H1 (cell line): ENCODE measurements around the gene LRRC43. TPM values are rescaled to one million over a fixed set of nuclear protein-coding genes. Genes with fewer than 3 reads are reported as not detected.

Experiments used
- NANOG ChIP-seq: IDR thresholded peaks from 2 replicates; pipeline ENCODE4 v1.6.1; 2011; ENCODE audit warnings: low read length, low read depth, mild to moderate bottlenecking, inconsistent platforms; ENCODE audit not compliant: insufficient read depth, poor library complexity, severe bottlenecking
- POLR2AphosphoS5 ChIP-seq: IDR thresholded peaks from 2 replicates; pipeline ENCODE4 v1.6.1; 2011; ENCODE audit warnings: low read depth, low read length
- SIX5 ChIP-seq: IDR thresholded peaks from 2 replicates; pipeline ENCODE4 v1.6.1; 2011; ENCODE audit warnings: mild to moderate bottlenecking, low read depth, low read length
- SP4 ChIP-seq: IDR thresholded peaks from 2 replicates; pipeline ENCODE4 v1.6.1; 2012; ENCODE audit warnings: low read length, inconsistent platforms
- polyA plus RNA-seq, 7 experiments: library from polyadenylated mRNA; depleted of rRNA in 3 of 7; stranded (reverse) in 5 of 7; unstranded in 2 of 7; fragments of >200 nt in 5 of 7; fragments of 200-250 nt in 2 of 7; gene quantifications; 1 replicate in 5 of 7; 2 replicates in 1 of 7; 4 replicates in 1 of 7; pipeline versions ENCODE4 v1.2.1 to v1.2.3, GENCODE V29; 2011 to 2013; ENCODE audit warnings: missing spikeins in 2 of 7, mixed read lengths in 2 of 7
- total RNA-seq: library from RNA; stranded (reverse); fragmentation: NEBNext Ultra II Directional; extraction: Animal tissue kit (Norgen Biotek cat#: 25700); gene quantifications from 2 replicates; pipeline ENCODE4 v1.2.1, GENCODE V29; 2021

LRRC43 gene
- total and polyA plus RNA-seq, 2 of the 8 experiments (the other 6 are each of a cell fraction or from before 2014, with no cell fraction given), result 0.35 to 0.44 TPM

DNA sequence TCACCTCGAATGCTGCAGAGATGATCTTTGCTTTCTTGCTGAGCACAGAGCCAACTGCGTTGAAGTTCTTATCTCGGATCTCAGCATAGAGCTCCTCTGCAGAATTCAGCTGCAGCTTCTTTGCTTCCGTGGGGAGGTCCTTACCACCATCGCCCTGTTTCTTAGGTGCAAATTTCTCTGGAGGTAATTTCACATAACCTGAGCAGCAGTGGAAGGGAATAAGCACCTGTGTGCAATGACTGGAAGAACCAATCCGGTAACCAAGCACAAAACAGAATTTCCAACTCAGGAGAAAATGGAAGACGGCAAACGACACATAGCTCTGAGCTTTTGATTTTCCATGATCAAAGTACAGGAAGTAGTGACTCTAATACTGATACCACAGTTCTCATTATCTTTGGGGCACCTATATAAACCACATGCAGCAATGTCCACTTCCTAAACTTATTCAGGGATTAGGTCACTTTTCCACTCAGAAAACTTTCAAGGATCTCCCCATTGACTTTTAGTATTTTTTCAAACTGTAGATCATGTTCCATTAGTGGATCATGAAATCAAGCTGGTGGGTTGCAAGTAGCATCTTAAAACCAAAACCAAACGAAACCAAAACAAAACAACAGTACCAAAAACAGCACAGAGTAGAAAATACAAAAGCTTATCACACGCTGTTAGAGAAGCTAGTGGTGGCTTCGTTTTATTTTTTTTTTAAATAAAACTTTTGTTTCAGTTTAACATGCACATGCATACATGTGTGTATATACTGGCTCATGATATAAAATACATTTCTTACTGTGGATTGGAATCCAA lies 61.8 kb downstream of the LRRC43 start (continued):
- TF ChIP-seq NANOG, result no peak
- TF ChIP-seq SIX5, result no peak
- TF ChIP-seq SP4, result no peak
- TF ChIP-seq POLR2AphosphoS5, result no peak
